HFF-Myc (cell line): Measurements from ENCODE around the gene PTPRM.
A peak's percentile ranks its signal among the peaks of the same experiment; 100 is the strongest.
"Not testable (repeated sequence)": the region's sequence is repeated elsewhere in the genome, so short reads cannot be mapped to it uniquely, and the experiment has no call there.

Experiments
- DNase-seq: peaks from one replicate; pipeline ENCODE4 v3.0.0-alpha.2; 2011; ENCODE audit warnings: low read depth; ENCODE audit errors: extremely low read depth
- H3K4me3 ChIP-seq: replicated peaks from 2 replicates; pipeline ENCODE4 v1.5.1; 2011; ENCODE audit warnings: low read depth, mild to moderate bottlenecking, control low read depth, low read length
- TF ChIP-seq, protein P1 (sequence below): IDR thresholded peaks from 2 replicates; pipeline ENCODE4 v1.5.1; 2012; ENCODE audit warnings: mild to moderate bottlenecking, low read depth, low read length, control low read depth; ENCODE audit errors: missing control alignments

Gene PTPRM

DNA sequence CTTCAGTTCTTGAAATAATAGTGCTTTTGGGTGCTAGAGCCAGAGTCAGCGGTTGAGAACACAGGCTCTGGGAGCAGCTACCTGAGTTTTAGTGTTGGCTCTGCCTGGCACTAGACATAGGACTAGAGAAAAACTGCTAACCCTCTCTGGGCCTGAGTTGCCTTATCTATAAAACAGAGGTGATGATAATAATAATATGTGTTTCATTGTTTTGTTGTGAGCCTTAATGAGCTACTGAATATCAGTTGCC lies 391.7 kb downstream of the PTPRM start:
- TF ChIP-seq, protein P1, sequence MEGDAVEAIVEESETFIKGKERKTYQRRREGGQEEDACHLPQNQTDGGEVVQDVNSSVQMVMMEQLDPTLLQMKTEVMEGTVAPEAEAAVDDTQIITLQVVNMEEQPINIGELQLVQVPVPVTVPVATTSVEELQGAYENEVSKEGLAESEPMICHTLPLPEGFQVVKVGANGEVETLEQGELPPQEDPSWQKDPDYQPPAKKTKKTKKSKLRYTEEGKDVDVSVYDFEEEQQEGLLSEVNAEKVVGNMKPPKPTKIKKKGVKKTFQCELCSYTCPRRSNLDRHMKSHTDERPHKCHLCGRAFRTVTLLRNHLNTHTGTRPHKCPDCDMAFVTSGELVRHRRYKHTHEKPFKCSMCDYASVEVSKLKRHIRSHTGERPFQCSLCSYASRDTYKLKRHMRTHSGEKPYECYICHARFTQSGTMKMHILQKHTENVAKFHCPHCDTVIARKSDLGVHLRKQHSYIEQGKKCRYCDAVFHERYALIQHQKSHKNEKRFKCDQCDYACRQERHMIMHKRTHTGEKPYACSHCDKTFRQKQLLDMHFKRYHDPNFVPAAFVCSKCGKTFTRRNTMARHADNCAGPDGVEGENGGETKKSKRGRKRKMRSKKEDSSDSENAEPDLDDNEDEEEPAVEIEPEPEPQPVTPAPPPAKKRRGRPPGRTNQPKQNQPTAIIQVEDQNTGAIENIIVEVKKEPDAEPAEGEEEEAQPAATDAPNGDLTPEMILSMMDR: no peak
- no peak for DNase-seq
- no peak overlapping the region for H3K4me3 ChIP-seq

DNA sequence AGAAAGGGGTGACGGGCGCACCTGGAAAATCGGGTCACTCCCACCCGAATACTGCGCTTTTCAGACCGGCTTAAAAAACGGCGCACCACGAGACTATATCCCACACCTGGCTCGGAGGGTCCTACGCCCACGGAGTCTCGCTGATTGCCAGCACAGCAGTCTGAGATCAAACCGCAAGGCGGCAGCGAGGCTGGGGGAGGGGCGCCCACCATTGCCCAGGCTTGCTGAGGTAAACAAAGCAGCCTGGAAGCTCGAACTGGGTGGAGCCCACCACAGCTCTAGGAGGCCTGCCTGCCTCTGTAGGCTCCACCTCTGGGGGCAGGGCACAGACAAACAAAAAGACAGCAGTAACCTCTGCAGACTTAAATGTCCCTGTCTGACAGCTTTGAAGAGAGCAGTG lies 399.6 kb downstream of the PTPRM start:
- DNase-seq, H3K4me3 ChIP-seq: not testable (repeated sequence)

DNA sequence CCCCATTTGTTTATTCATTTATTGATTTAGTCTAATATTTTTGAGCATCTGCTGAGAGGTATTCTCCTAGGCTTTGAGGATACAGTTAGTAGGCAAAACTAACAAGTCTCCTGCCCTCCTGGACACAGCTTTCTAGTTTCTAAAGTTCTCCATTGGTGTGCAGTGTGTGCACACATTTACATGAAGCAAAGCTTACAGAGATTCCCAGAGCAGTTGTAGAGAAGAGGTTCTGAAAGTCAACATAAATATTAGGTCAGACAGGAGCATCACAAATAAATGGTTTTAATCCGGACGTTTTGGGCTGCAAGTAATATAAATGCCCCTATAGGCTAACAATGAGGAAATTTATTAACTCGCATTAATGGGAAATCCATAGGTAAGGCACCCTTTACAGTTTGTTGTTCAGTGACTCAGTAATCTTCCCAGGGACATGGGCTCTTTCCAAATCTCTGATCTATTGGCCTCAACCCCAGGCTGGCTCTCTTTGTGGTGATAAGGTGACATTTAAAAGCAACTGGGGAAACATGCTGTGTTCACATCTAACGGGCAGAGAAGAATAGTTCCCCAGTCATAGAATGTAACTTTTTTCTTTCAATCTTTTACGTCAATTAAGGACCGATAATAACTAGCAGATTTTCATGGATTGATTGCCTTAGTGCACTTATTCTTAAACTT lies 407.2 kb downstream of the PTPRM start:
- no peak overlapping the region for H3K4me3 ChIP-seq
- DNase-seq: no peak
- TF ChIP-seq, protein P1: no peak

DNA sequence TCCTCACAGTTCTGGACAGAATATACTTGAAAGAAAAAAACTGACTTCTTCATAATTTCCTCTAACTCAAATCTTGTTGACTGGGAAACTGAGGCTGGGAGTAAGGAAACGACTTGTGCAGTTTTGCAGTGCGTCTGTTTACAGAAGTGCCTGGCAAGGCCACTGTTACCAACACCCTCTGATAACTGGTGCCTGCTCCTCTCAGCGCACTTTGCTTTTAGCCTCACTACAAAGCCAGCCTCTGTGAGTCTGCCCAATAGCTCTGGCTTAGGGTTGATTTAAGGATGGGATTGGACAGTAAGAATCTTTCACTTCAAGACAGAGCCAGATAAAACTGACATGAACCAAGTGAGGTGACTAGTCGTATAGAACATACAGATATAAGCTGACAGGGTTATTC lies 410.8 kb downstream of the PTPRM start:
- DNase-seq: no peak
- no peak overlapping the region for H3K4me3 ChIP-seq
- TF ChIP-seq, protein P1: no peak

DNA sequence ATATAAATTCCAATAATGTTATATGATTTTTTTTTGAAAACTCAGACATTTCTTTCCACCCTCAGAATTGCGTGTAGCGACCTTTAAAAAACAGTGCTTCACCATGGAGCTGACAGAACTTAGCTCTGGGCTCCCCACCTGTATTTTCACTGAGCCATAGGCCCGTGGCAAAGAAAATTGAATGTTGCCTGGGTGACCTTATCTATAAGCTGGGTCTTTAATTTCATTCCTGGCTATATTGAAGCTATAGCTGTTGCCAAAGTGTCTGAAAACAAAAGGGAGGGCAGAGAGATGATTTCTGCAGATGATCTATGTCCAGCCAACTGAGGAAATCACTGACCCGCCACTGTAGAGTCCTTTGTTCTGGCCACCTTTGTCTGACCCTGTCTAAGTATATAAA lies 411.7 kb downstream of the PTPRM start:
- H3K4me3 ChIP-seq: no peak overlapping the region
- TF ChIP-seq, protein P1: no peak
- DNase-seq: no peak

DNA sequence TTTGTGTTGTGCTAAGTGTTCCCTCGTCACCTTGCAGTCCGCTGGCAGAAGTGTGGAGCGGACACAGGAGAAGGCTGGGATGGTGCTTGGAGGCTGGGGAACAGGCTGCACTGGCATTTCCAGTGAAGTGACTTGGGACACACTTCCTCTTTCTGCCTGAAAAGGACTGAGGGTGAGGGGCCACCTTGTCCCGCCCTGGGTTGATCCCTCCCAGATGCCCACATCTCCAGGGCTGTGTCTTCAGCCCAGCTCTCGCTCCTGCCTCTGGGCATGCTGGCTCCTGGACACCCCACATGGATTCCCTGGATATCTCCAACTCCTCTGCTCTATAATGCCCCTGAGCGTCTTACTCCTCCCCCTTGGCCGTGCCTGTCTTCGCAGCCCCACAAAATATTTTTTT lies 412.6 kb downstream of the PTPRM start:
- no peak overlapping the region for H3K4me3 ChIP-seq
- no peak for DNase-seq
- TF ChIP-seq, protein P1: no peak

DNA sequence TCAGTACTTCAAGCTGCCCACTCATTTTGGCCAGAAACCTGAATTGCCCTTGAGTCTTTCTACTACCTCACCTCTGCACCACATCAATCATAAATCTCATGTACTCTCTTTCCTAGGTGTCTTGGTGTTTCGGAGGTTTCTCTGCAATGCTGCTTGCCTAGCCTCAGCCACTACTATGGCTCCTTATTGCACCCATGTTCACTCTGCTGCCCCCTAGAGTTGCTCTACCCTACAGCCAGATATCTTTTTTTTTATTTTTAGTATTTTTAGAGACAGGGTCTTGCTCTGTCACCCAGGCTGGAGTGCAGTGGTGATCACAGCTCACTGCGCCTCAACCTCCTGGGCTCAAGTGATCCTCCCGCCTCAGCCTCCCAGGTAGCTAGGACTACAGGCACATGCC lies 413.0 kb downstream of the PTPRM start:
- TF ChIP-seq, protein P1: peak; percentile 31
- no peak for DNase-seq
- H3K4me3 ChIP-seq: no peak overlapping the region
